HG02943 (cell line): ENCODE results near the gene S100PBP.

Experiments used
- ATAC-seq: cut with Tn5 transposase; IDR thresholded peaks from one replicate; pipeline ENCODE4 v1.9.1; 2021; ENCODE audit warnings: mild to moderate bottlenecking, low read depth, moderate library complexity; ENCODE audit not compliant: unreplicated experiment

S100PBP gene

GRCh38 chr1:32884726-32885125 is 67.3 kb downstream of the S100PBP start:
- ATAC-seq: no peak

DNA sequence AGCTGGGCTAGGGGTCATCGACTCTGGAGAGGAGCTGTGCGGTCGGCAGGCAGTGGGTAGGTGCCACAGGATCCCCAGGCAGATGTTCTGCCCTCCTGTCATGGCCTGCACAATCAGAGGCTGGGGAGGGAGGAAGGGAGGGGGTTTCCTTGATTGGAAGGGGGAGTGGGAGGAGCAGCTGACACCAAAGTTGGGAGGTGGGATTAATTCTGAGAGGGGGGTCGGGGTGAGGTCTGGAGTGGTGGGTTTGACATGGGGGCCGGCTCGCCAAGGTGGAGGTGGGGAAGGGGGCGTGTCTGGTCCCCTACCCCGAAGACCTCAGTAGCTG is 68.2 kb downstream of the S100PBP start:
- ATAC-seq: no peak

- ATAC-seq: no peak
Measured at GRCh38 chr1:32886004-32886827, 68.8 kb downstream of the S100PBP start, which contains the start of gene HPCA. Gene HPCA, plus strand, starts transcription at chr1:32886491. Its CDS starts 2,408 bp downstream, at chr1:32888899.

DNA sequence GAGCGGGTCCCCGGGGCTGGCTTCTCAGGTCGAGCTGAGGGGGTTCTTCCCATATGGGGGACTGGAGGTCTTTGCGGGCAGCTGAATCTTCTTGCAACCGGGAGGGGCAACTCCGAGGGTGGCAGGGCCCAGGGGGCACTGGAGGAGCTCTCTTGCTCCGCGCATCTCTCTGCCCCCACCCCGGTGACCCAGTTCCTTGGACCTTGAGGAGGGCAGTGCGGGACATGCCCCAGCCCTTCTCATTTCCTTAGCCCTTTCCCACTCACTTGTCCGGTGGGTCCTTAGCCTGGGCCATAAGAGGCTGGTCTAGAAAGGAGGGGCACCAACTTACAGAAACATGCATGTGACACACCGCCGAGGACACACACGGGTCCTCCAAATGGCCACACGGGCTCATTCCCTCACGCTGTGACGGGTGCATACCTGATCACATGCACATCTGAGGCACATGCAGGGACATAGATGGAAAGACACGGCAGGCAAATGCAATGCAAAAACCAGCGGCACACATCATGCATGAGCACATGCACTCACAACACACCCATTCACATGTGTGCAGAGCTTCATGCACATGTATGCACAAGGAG is 69.5 kb downstream of the S100PBP start:
- no peak for ATAC-seq

- no peak for ATAC-seq
Measured at GRCh38 chr1:32887623-32888022, 70.2 kb downstream of the S100PBP start.

DNA sequence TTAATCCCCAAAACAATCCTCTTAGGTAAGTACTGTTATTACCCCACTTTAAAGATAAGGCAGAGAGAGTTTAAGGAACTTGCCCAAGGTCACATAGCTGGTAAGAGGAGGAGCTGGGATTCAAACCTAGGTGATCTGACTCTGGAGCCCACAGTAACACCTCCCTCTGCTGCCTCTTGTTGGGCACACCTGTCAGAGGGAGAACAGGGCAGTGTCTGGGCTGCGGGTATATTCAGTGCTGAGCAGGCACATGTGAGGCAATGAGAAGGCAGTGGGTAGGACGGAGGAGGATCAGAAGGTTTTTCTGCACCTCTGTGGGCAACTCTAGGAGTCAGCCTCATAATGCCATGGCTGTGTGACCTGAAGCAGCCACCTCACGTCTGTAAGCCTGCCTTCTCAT is 70.7 kb downstream of the S100PBP start:
- ATAC-seq: no peak

GRCh38 chr1:32888677-32889420 is 71.4 kb downstream of the S100PBP start:
- no peak for ATAC-seq

DNA sequence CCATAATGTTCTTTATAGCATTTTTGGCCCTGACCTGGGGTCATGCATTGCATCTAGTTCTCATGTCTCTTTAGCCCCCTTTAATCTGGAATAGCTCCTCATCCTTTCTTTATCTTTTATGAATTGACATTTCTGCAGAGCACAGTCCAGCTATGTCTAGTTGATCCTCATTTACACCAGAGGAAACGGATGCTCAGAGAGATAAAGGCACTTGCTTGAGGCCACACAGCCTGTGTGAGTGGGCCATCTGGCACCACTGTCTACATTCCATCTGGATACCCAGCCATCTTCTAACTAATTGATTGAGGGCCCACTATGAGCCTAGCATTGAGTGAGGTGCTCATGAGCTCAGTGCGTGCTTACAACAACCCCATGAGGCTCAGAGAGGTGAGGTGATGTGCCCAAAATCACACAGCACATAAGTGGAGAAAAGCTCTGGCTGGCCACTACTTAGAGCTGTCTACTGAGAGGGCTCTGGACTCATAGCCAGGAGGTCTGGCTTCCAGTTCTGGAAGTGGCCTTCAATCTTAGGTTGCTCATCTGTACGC is 72.4 kb downstream of the S100PBP start:
- no peak for ATAC-seq

DNA sequence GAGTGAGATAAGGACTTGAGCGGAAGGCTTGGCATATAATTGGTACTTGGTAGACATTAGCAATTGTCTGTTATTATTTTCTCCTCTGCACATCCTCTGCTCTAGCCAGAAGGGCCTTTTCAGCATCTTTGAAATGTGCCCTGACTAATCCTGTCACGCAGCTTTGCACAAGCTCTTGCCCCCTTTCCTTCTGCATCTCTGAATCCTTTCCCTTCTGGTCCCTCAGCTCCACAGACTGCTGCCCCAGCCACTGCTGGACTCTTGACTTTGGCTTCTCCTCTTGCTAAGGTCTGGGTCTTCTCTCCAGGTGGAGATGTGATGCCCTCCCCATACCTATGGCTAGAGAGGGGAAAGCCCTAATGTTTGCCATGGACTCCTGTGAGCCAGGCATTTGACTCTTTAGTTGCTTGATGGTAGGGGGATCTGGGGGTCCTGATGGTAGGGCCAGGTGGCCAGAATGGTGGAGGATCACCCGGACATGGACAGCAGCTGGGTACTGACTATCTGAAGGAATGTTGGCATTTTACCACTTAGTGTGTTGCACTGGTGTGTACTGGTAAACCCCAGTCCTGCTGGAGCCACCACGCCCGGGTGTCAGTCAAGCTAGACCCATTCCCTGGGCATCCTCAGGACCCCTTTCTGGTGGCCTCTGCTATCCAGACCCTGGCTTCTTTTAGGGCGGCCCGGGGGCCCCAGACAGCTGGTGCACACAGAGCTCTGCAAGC is 73.2 kb downstream of the S100PBP start:
- no peak for ATAC-seq

- ATAC-seq: no peak
Measured at GRCh38 chr1:32891241-32891570, 73.8 kb downstream of the S100PBP start.

DNA sequence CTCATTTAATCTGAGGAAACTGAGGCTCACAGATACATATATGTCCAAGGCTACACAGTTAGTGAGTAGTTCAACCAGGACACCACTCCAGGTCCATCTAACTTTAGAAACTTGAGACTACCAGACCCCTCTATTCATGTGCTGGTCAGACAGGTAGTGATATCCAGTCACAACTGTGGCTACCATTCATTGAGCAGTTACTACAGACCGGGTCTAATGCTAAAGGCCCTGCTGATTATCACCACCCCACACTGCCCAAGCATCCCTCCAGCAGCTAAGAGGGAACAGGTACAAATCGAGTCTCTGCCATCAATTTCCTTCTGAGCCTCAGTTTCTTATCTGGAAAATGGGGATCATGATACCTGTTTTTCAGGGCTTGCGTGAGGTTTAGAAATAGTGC is 74.2 kb downstream of the S100PBP start:
- ATAC-seq: no peak

DNA sequence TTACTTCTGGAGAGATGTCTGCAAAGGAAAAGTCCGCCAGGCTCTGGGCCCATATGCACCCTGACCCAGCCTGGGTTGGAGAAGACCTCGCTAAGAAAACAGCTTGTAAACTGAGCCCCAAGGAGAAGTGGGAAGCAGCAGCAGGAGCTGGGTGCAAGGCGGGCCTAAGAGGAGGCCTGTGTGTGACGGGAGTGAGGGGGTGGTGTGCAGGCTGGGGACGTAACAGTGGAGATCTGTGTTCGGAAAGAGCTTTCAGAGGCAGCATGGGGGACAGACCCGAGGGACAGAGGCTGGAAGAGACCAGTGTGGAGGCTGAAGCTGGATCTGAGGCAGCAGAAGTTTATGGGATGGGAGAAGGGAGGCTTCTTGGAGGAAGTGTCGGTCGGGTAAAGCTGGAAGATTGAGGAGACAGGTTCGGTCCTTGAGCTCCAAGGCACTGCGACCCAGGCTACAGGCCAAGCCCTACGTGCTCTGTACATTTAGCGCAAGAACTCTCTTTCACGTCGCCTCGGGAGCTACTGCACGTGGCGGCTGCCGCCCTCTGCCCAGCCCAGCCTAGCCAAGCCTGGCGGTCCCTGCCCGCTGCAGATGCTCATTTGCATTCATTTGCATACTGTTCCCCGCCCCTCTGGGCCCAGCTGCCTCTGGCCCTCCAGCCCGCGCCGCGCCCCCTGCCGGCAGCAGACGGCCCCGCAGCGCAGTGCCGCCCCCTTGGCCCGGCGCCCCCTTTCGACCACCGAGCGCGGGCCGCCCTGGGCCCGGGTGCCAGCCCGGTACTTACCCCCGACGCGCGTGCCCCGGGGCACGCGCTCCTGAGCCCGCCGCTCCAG is 75.1 kb downstream of the S100PBP start:
- no peak for ATAC-seq

DNA sequence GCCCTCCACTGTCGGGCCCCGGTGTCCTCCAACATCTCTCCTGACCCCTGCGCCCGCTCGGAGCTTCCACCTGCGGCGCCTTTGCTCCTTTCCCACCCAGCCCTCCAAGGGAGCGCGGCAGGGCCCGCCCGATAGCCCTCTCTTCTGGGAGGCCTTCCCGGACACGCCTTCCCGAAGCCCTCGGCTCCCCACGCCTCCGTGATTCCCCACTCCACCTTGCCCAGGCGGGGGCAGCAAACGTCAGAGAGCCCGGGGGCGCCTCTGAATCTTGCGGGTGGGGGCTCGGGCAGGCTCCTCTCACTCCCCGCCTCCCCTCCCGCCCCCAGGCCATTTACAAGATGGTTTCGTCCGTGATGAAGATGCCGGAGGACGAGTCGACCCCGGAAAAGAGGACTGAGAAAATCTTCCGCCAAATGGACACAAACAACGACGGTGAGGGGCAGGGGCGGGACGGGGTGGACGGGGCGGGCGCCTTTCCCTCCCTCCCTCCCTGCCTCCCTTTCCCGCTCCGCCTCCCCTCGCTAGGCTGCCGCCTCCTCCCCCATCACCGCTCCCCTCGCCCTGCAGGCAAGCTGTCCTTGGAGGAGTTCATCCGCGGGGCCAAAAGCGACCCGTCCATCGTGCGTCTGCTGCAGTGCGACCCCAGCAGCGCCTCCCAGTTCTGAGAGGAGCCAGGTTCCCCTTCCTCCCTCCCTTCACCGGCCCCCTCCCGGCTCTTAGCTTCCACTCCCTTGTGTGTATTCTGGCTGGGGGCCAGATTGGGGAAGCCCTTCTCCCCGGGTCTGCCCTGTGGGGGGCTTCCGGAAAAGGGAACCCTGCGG is 76.0 kb downstream of the S100PBP start:
- no peak for ATAC-seq

GRCh38 chr1:32894019-32894600 is 76.7 kb downstream of the S100PBP start:
- ATAC-seq: no peak

GRCh38 chr1:32894681-32895080 is 77.2 kb downstream of the S100PBP start:
- ATAC-seq: no peak

DNA sequence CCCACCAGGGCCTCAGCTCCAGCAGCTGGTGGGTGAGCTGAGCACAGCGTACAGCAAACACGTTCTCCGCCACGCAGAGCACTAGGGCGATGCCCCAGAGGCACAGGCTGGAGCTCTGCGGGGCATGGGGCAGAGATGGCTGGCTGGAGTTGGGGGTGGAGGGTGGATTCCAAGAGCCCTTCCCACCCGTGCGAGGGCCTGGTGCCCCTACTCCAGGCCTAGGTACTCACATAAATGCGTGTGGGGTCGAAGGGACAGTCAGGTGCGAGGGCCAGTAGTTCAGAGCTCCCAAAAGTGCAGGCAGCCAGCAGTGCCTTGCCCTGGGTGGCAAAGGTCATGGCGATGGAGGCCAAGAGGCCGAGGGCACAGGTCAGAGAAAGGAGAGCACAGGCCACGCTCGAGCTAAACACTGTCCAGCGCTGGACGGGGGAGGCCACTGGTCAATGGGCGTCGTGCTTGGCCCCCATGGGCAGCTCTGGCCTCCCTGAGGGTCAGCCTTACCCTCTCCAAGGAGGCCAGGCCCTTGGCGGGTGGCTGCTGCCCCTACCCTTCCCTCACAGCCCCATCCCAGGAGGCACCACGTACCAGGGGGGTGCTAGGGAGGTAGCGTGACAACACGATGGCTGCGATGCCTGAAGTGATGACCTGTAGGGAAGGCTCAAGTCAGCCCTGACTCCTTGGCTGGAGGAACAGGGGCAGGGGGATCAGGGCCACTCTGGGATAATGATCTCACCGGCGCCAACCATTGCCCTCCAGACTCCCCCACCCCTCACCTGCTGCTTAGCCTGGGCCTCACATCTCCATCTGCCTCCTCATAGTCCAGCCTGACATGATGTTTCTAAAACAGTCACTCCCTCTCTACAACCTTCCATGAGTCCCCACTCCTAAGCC is 78.1 kb downstream of the S100PBP start:
- ATAC-seq: no peak

GRCh38 chr1:32896451-32896850 is 79.0 kb downstream of the S100PBP start:
- no peak for ATAC-seq
